GM12878 (cell line): ENCODE results near the gene IER3. TPM values are rescaled to one million over a fixed set of nuclear protein-coding genes. Genes with fewer than 3 reads are reported as not detected.
A peak's percentile ranks its signal among the peaks of the same experiment; 100 is the strongest.

Source experiments
- ATAC-seq: fragments of 200-7000 bp; cut with Tn5 transposase; 3 replicates; pipeline ENCODE4 v1.9.1; 2020; ENCODE audit warnings: mild to moderate bottlenecking, moderate library complexity
- BruUV-seq: library from RNA; stranded (reverse); fragments of 400-500 nt; replicated peaks from 2 replicates; lab custom pipeline; 2021; lab: Mats Ljungman, UMichigan
- CTCF ChIA-PET: fragments of 300-600 bp; sonication (Branson Sonifier 250); formaldehyde crosslinking; extraction: SDS; loops from one replicate; lab custom pipeline; 2021; ENCODE audit warnings: inconsistent platforms; lab: Yijun Ruan, JAX
- POLR2A ChIA-PET: fragments of 350-600 bp; formaldehyde crosslinking; extraction: SDS; loops from one replicate; lab custom pipeline; 2021; ENCODE audit warnings: inconsistent platforms; lab: Charles Lee
- RAD21 ChIA-PET: fragments of 300-600 bp; sonication (Branson Sonifier 250); formaldehyde crosslinking; loops from one replicate; lab custom pipeline; 2023; ENCODE audit warnings: antibody characterized with exemption; ENCODE audit not compliant: unreplicated experiment; lab: Charles Lee
- SMC1A ChIA-PET: fragments of 300-600 bp; sonication (Branson Sonifier 250); formaldehyde crosslinking; loops from one replicate; lab custom pipeline; 2023; ENCODE audit not compliant: unreplicated experiment, uncharacterized antibody; lab: Charles Lee
- DNase-seq: peaks from one replicate; pipeline ENCODE4 v3.0.0-alpha.2; 2011; ENCODE audit warnings: low read depth, low spot score
- FAIRE-seq: peaks from 3 replicates; lab custom pipeline; 2011; peaks lifted over from hg19 to GRCh38; lab: Jason Lieb, UNC
- H2AFZ ChIP-seq: 2 replicates; pipeline ENCODE4 v1.6.0; 2011; ENCODE audit warnings: low read depth, low read length, control low read depth; ENCODE audit not compliant: control insufficient read depth
- H3K27ac ChIP-seq: 2 replicates; pipeline ENCODE4 v1.5.1; 2011; ENCODE audit warnings: control low read depth; ENCODE audit not compliant: control insufficient read depth, insufficient read depth
- H3K27me3 ChIP-seq, 2 experiments: replicated peaks in 1 of 2; 2 replicates each; pipeline versions ENCODE4 v1.6.0 to v1.6.1; 2011; ENCODE audit warnings: low read length in 1 of 2; ENCODE audit not compliant: control insufficient read depth in 2 of 2, insufficient read depth in 2 of 2
- H3K36me3 ChIP-seq, 2 experiments: 2 replicates each; pipeline ENCODE4 v1.5.1; 2011; ENCODE audit warnings: low read length in 1 of 2; ENCODE audit not compliant: control insufficient read depth in 2 of 2, insufficient read depth in 2 of 2
- H3K4me1 ChIP-seq: 2 replicates; pipeline ENCODE4 v1.6.1; 2011; ENCODE audit warnings: mild to moderate bottlenecking, low read length, moderate library complexity, mixed read lengths; ENCODE audit not compliant: control insufficient read depth, insufficient read depth
- H3K4me2 ChIP-seq: 2 replicates; pipeline ENCODE4 v1.6.0; 2011; ENCODE audit warnings: control low read depth; ENCODE audit not compliant: control insufficient read depth, insufficient read depth
- H3K4me3 ChIP-seq: fragments of 200-600 bp; sonication (generic); 2 replicates; pipeline ENCODE4 v1.5.1; 2016
- H3K79me2 ChIP-seq: 2 replicates; pipeline ENCODE4 v1.6.0; 2011; ENCODE audit warnings: low read length; ENCODE audit not compliant: control insufficient read depth, insufficient read depth
- H3K9ac ChIP-seq: 2 replicates; pipeline ENCODE4 v1.8.0; 2011; ENCODE audit warnings: low read length, control low read depth, mixed read lengths; ENCODE audit not compliant: control insufficient read depth, insufficient read depth
- H3K9me3 ChIP-seq: replicated peaks from 3 replicates; pipeline ENCODE4 v1.5.1; 2011; ENCODE audit warnings: mild to moderate bottlenecking, low read length; ENCODE audit not compliant: control insufficient read depth, insufficient read depth
- H4K20me1 ChIP-seq: 2 replicates; pipeline ENCODE4 v1.6.0; 2011; ENCODE audit not compliant: control insufficient read depth, insufficient read depth
- BHLHE40 ChIP-seq, 2 experiments: fragments of 450-650 bp in 1 of 2; IDR thresholded peaks; 2 replicates each; pipeline ENCODE4 v1.6.1; 2011 to 2017; ENCODE audit warnings: low read depth in 2 of 2, borderline replicate concordance in 1 of 2, improper control_type of control experiment in 1 of 2, low read length in 1 of 2, mild to moderate bottlenecking in 1 of 2
- CHD2 ChIP-seq: IDR thresholded peaks from 2 replicates; pipeline ENCODE4 v1.6.1; 2011; ENCODE audit warnings: low read depth, low read length, improper control_type of control experiment, borderline replicate concordance
- EED ChIP-seq: sonication (generic); IDR thresholded peaks from 2 replicates; pipeline ENCODE4 v1.6.1; 2016; ENCODE audit warnings: antibody characterized with exemption, low read depth
- IKZF1 ChIP-seq: fragments of 450-650 bp; conservative IDR thresholded peaks from 2 replicates; pipeline ENCODE4 v1.6.1; 2017; ENCODE audit warnings: antibody characterized with exemption, mild to moderate bottlenecking
- IRF4 ChIP-seq: IDR thresholded peaks from 2 replicates; pipeline ENCODE4 v1.6.1; 2011; ENCODE audit warnings: low read depth, low read length
- JUNB ChIP-seq: IDR thresholded peaks from 2 replicates; pipeline ENCODE4 v1.6.1; 2016; ENCODE audit warnings: antibody characterized with exemption, mild to moderate bottlenecking
- JUND ChIP-seq: IDR thresholded peaks from 2 replicates; pipeline ENCODE4 v1.6.1; 2012; ENCODE audit warnings: low read depth, mild to moderate bottlenecking, low read length, improper control_type of control experiment, moderate library complexity
- KLF5 ChIP-seq: fragments of 450-650 bp; IDR thresholded peaks from 2 replicates; pipeline ENCODE4 v1.6.1; 2014; ENCODE audit warnings: mild to moderate bottlenecking; ENCODE audit not compliant: partially characterized antibody
- LARP7 ChIP-seq: fragments of 450-650 bp; IDR thresholded peaks from 2 replicates; pipeline ENCODE4 v1.6.1; 2017; ENCODE audit warnings: mild to moderate bottlenecking
- MYC ChIP-seq: IDR thresholded peaks from 2 replicates; pipeline ENCODE4 v1.6.1; 2011; ENCODE audit warnings: mild to moderate bottlenecking, low read length, moderate library complexity, inconsistent platforms; ENCODE audit not compliant: insufficient read depth, insufficient replicate concordance, insufficient read length, severe bottlenecking
- POLR2A ChIP-seq: IDR thresholded peaks from 2 replicates; pipeline ENCODE4 v1.6.1; 2011; ENCODE audit warnings: low read depth, mild to moderate bottlenecking, low read length
- POLR2AphosphoS5 ChIP-seq: IDR thresholded peaks from 2 replicates; pipeline ENCODE4 v1.6.1; 2011; ENCODE audit warnings: mild to moderate bottlenecking, low read length, inconsistent platforms
- RAD21 ChIP-seq: IDR thresholded peaks from 2 replicates; pipeline ENCODE4 v1.6.1; 2011; ENCODE audit warnings: mild to moderate bottlenecking, low read depth, low read length, moderate library complexity; ENCODE audit not compliant: insufficient read depth
- RB1 ChIP-seq: fragments of 450-650 bp; formaldehyde crosslinking; IDR thresholded peaks from 2 replicates; pipeline ENCODE4 v1.6.1; 2017; ENCODE audit warnings: mild to moderate bottlenecking, borderline replicate concordance
- SIN3A ChIP-seq: IDR thresholded peaks from 2 replicates; pipeline ENCODE4 v1.6.1; 2012; ENCODE audit warnings: low read depth, low read length, improper control_type of control experiment
- SKIL ChIP-seq: fragments of 450-650 bp; IDR thresholded peaks from 2 replicates; pipeline ENCODE4 v1.6.1; 2017; ENCODE audit warnings: mild to moderate bottlenecking, low read depth, inconsistent platforms; ENCODE audit not compliant: poor library complexity, severe bottlenecking
- SMC3 ChIP-seq: IDR thresholded peaks from 2 replicates; pipeline ENCODE4 v1.6.1; 2011; ENCODE audit warnings: low read length, improper control_type of control experiment, borderline replicate concordance
- STAT3 ChIP-seq: IDR thresholded peaks from 2 replicates; pipeline ENCODE4 v1.6.1; 2011; ENCODE audit warnings: low read depth, low read length, improper control_type of control experiment
- TARDBP ChIP-seq: IDR thresholded peaks from 2 replicates; pipeline ENCODE4 v1.6.1; 2016; ENCODE audit warnings: borderline replicate concordance
- WGBS: methylation state at CpG from one replicate; pipeline ENCODE4 v1.1.6; 2016; ENCODE audit warnings: low lambda C conversion rate; ENCODE audit not compliant: insufficient replicate concordance, insufficient coverage; ENCODE audit errors: missing lambda C conversion rate; 5-methylcytosine and 5-hydroxymethylcytosine counted together
- in situ Hi-C: fragments of 300-500 bp; cut with MboI; formaldehyde crosslinking; loops from 9 replicates; pipeline ENCODE4 v1.14.3; 2018; ENCODE audit warnings: mixed read lengths
- intact Hi-C: fragments of 100-400 bp; cut with micrococcal nuclease; formaldehyde crosslinking; loops from one replicate; pipeline ENCODE4 v1.14.2; 2022; ENCODE audit not compliant: unreplicated experiment
- polyA plus RNA-seq, 11 experiments: library from polyadenylated mRNA; depleted of rRNA in 4 of 11; unstranded in 6 of 11; stranded (reverse) in 5 of 11; fragments of >200 nt; fragmentation: Nextera tagmentation in 4 of 11; fragmentation: Illumina TruSeq in 1 of 11; extraction: Ambion mirVana in 4 of 11; extraction: Trizol in 1 of 11; gene quantifications; 1 replicate in 1 of 11; 2 replicates in 10 of 11; pipeline versions ENCODE4 v1.2.1 to v1.2.3, GENCODE V29; 2011 to 2016; ENCODE audit warnings: inconsistent platforms in 2 of 11, missing spikeins in 2 of 11, low read depth in 1 of 11
- total RNA-seq, 4 experiments: library from RNA; depleted of rRNA in 3 of 4; stranded (reverse); fragments of >200 nt in 3 of 4; fragmentation: Illumina TruSeq in 1 of 4; extraction: Trizol in 1 of 4; gene quantifications; 2 replicates each; pipeline versions ENCODE4 v1.2.1 to v1.2.3, GENCODE V29; 2013 to 2021

IER3 gene
- total and polyA plus RNA-seq, 10 of the 15 experiments (the other 5 are each of a cell fraction or from before 2014, with no cell fraction given): 1.9 to 100 (median 32.3) TPM

GRCh38 chr6:30730601-30731435, 13.5 kb downstream of the IER3 start:
- in situ Hi-C loops (loop anchor here (5.0 kb wide), 1 partner anchor 249 kb away; no protein-coding TSS in a partner anchor), intact Hi-C loops (loop anchor here (2.0 kb wide), 2 partner anchors 52 to 248 kb away; no protein-coding TSS in a partner anchor)
- Histone ChIP-seq H3K27me3 (no peaks in the 10 kb centered on the region), H3K27ac (peak overlapping the region; percentile 32; the same call in 1 of the 2 replicates), H3K9me3 (no peaks in the 10 kb centered on the region), H3K4me2 (peak overlapping the region; percentile 74), H3K4me3 (no peak overlapping the region), H2AFZ (peak overlapping the region; percentile 52), H3K9ac (no peak overlapping the region), H3K36me3 (peaks cover 12% of the 10 kb centered on the region in 2 experiments; a peak in 3 of 4 replicates), H3K79me2 (peaks cover 2% of the 10 kb centered on the region), H3K4me1 (peaks cover 13% of the 10 kb centered on the region), H4K20me1 (peaks cover 1% of the 10 kb centered on the region; the same call in 1 of the 2 replicates)
- CTCF ChIA-PET: interaction anchor here (0.7 to 22.7 kb wide), 62 partner anchors 9 to 517 kb away, joined by 3 to 487 read pairs (median 6); partner anchors contain the start of genes ATAT1, DHX16, FLOT1 and GTF2H4
- FAIRE-seq (peak; percentile 76), ATAC-seq (peak; percentile 87), DNase-seq (no peak)
- 18% methylated on average over 30 of the region's 30 CpGs for WGBS
- POLR2A ChIA-PET: interaction anchor here (0.6 to 4.4 kb wide), 15 partner anchors 9 to 152 kb away, joined by 3 to 36 read pairs (median 4); partner anchors contain the start of genes MDC1 and NRM
- BruUV-seq: no TSS peak
- RAD21 ChIA-PET: interaction anchor here (0.5 to 12.8 kb wide), 29 partner anchors 9 to 543 kb away, joined by 3 to 232 read pairs (median 5); partner anchors contain the start of genes DHX16, FLOT1, IER3 and MDC1
- SMC1A ChIA-PET: interaction anchor here (0.6 to 17.7 kb wide), 35 partner anchors 10 to 357 kb away, joined by 3 to 265 read pairs (median 4); partner anchors contain the start of genes DHX16, FLOT1, MDC1 and MRPS18B
- TF ChIP-seq SIN3A (no peak), EED (peak; percentile 72; the same call in 1 of the 2 replicates), STAT3 (peak; percentile 55; the same call in 1 of the 2 replicates), IRF4 (0 out of 2 replicates have a peak, but pooled peaks have one; percentile 51), SKIL (peak; percentile 24), JUND (no peak), RAD21 (peak; percentile 83), MYC (no peak), LARP7 (peak; percentile 68), RB1 (peak; percentile 84; the same call in 1 of the 2 replicates), TARDBP (no peak), KLF5 (peak; percentile 19), BHLHE40 (IDR thresholded peaks at IDR 0.05; ENCODE audit: borderline replicate concordance in 1 of 2, low read depth in 2 of 2, low read length in 1 of 2) (peak in 1 of 2 experiments; percentile 52; a peak in 2 of 4 replicates), SMC3 (peak; percentile 85), JUNB (peak; percentile 31; the same call in 1 of the 2 replicates), POLR2AphosphoS5 (peak; percentile 26; the same call in 1 of the 2 replicates), POLR2A (peak; percentile 42; the same call in 1 of the 2 replicates), IKZF1 (peak; percentile 73), CHD2 (0 out of 2 replicates have a peak, but pooled peaks have one; percentile 7)
